ENCODE results near the gene CAMK1G. TPM values are rescaled to one million over a fixed set of nuclear protein-coding genes. Genes with fewer than 3 reads are reported as not detected.

The CAMK1G gene
- total RNA-seq, 1 experiment from 2014 or later, result not detected

GRCh38 chr1:209609791-209610630 lies 26.5 kb downstream of the CAMK1G start:
- H3K4me1 Mint-ChIP-seq (ENCODE audit: low read depth, unreplicated experiment), result no peaks in the 10 kb centered on the region
- H3K4me3 Mint-ChIP-seq (ENCODE audit: unreplicated experiment), result no peak overlapping the region
- ChIA-PET POLR2A (no interaction called here), CTCF (interaction anchor here (0.6 kb wide), 1 partner anchor 165 kb away, joined by 3 read pairs; no protein-coding TSS in a partner anchor)
- H3K27me3 Mint-ChIP-seq (ENCODE audit: insufficient read depth, unreplicated experiment), result no peaks in the 10 kb centered on the region
- TF ChIP-seq CTCF (IDR thresholded peaks at IDR 0.05; ENCODE audit: insufficient read depth in 1 of 2, low read depth in 1 of 2, low read length in 1 of 2, severe bottlenecking in 1 of 2, unreplicated experiment in 1 of 2), result no peak
- Histone ChIP-seq H3K4me1 (peaks cover 14% of the 10 kb centered on the region), H3K9me3 (no peaks in the 10 kb centered on the region), H3K4me3 (ENCODE audit: low read depth, low read length) (no peak overlapping the region), H3K36me3 (ENCODE audit: control insufficient read depth, insufficient read depth, low read length) (no peaks in the 10 kb centered on the region; the same call in 1 of the 2 replicates), H3K27me3 (replicated peaks; ENCODE audit: control insufficient read depth, insufficient read depth, low read length) (no peaks in the 10 kb centered on the region)
- no TSS peak for BruUV-seq (replicated peaks)
- no peak for DNase-seq
- H3K36me3 Mint-ChIP-seq (ENCODE audit: insufficient read depth, unreplicated experiment), result peaks cover 10% of the 10 kb centered on the region
- H3K27ac Mint-ChIP-seq (ENCODE audit: unreplicated experiment), result no peak overlapping the region
- intact Hi-C loops (cut with micrococcal nuclease; ENCODE audit: unreplicated experiment), result no loop called here
- H3K9me3 Mint-ChIP-seq (ENCODE audit: unreplicated experiment), result no peaks in the 10 kb centered on the region

- POLR2A ChIA-PET, result interaction anchor here (1.2 kb wide), 1 partner anchor 42 kb away, joined by 3 read pairs; no protein-coding TSS in a partner anchor
- intact Hi-C loops (cut with micrococcal nuclease; ENCODE audit: unreplicated experiment), result no loop called here
- H3K36me3 Mint-ChIP-seq (ENCODE audit: insufficient read depth, unreplicated experiment), result peaks cover 14% of the 10 kb centered on the region
- Histone ChIP-seq H3K9me3 (no peaks in the 10 kb centered on the region), H3K27me3 (replicated peaks; ENCODE audit: control insufficient read depth, insufficient read depth, low read length) (no peaks in the 10 kb centered on the region), H3K4me3 (ENCODE audit: low read depth, low read length) (no peak overlapping the region), H3K4me1 (peaks cover 14% of the 10 kb centered on the region), H3K36me3 (ENCODE audit: control insufficient read depth, insufficient read depth, low read length) (peaks cover 2% of the 10 kb centered on the region)
- TF ChIP-seq CTCF (IDR thresholded peaks at IDR 0.05; ENCODE audit: insufficient read depth in 1 of 2, low read depth in 1 of 2, low read length in 1 of 2, severe bottlenecking in 1 of 2, unreplicated experiment in 1 of 2), result no peak
- no peaks in the 10 kb centered on the region for H3K4me1 Mint-ChIP-seq (ENCODE audit: low read depth, unreplicated experiment)
- H3K4me3 Mint-ChIP-seq (ENCODE audit: unreplicated experiment), result no peak overlapping the region
- H3K9me3 Mint-ChIP-seq (ENCODE audit: unreplicated experiment), result no peaks in the 10 kb centered on the region
- no peak overlapping the region for H3K27ac Mint-ChIP-seq (ENCODE audit: unreplicated experiment)
- no peak for DNase-seq
- no peaks in the 10 kb centered on the region for H3K27me3 Mint-ChIP-seq (ENCODE audit: insufficient read depth, unreplicated experiment)
- BruUV-seq (replicated peaks), result no TSS peak
- CTCF ChIA-PET, result interaction anchor here (0.6 kb wide), 1 partner anchor 164 kb away, joined by 3 read pairs; no protein-coding TSS in a partner anchor
Observed at GRCh38 chr1:209610631-209610905, 27.1 kb downstream of the CAMK1G start.

- ChIA-PET POLR2A (interaction anchor here (1.2 kb wide), 1 partner anchor 41 kb away, joined by 3 read pairs; no protein-coding TSS in a partner anchor), CTCF (no interaction called here)
- Histone ChIP-seq H3K36me3 (ENCODE audit: control insufficient read depth, insufficient read depth, low read length) (peaks cover 4% of the 10 kb centered on the region), H3K27me3 (replicated peaks; ENCODE audit: control insufficient read depth, insufficient read depth, low read length) (no peaks in the 10 kb centered on the region), H3K4me3 (ENCODE audit: low read depth, low read length) (no peak overlapping the region), H3K4me1 (peaks cover 14% of the 10 kb centered on the region), H3K9me3 (no peaks in the 10 kb centered on the region)
- intact Hi-C loops (cut with micrococcal nuclease; ENCODE audit: unreplicated experiment), result no loop called here
- Mint-ChIP-seq H3K4me3 (ENCODE audit: unreplicated experiment) (no peak overlapping the region), H3K27me3 (ENCODE audit: insufficient read depth, unreplicated experiment) (no peaks in the 10 kb centered on the region), H3K27ac (ENCODE audit: unreplicated experiment) (no peak overlapping the region), H3K36me3 (ENCODE audit: insufficient read depth, unreplicated experiment) (peaks cover 26% of the 10 kb centered on the region), H3K4me1 (ENCODE audit: low read depth, unreplicated experiment) (no peaks in the 10 kb centered on the region), H3K9me3 (ENCODE audit: unreplicated experiment) (no peaks in the 10 kb centered on the region)
- no TSS peak for BruUV-seq (replicated peaks)
- peak in 1 of 2 experiments; percentile 25 for TF ChIP-seq CTCF (IDR thresholded peaks at IDR 0.05; ENCODE audit: insufficient read depth in 1 of 2, low read depth in 1 of 2, low read length in 1 of 2, severe bottlenecking in 1 of 2, unreplicated experiment in 1 of 2)
- DNase-seq, result no peak
Observed at GRCh38 chr1:209611771-209612570, 28.5 kb downstream of the CAMK1G start.

All from Caco-2 (cell line).